Measurements from ENCODE around the gene WASHC2C.

GRCh38 chr10:45817912-45818311, 90.8 kb downstream of the WASHC2C start:
- TF ChIP-seq CTCF (IDR thresholded peaks at IDR 0.05): no peak
- TF ChIP-seq POLR2A (IDR thresholded peaks at IDR 0.05): no peak
